GM19372 (cell line): ENCODE data around the gene RAB13.

ENCODE experiments used
- ATAC-seq: cut with Tn5 transposase; IDR thresholded peaks from one replicate; pipeline ENCODE4 v1.9.1; 2021; ENCODE audit warnings: mild to moderate bottlenecking, low read depth, moderate library complexity; ENCODE audit not compliant: unreplicated experiment

The RAB13 gene

DNA sequence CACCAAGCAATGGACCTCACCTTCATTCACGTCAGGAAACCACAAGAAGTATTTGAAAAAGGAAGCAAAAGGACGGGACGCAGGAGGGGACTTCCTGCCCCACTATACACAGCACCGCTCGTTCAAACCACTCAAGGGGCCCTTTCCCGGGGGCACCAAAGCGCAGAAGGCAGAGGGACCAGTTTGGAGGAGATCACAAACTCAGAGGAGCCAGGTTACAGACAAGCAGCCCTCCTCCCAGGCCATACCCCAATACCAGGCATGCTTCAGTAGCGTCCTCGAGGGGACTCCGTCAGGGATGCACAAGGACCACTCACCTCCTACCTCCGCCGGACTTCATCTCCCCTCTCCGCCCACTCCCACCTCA lies 28.4 kb downstream of the RAB13 start:
- peak; percentile 7 for ATAC-seq

DNA sequence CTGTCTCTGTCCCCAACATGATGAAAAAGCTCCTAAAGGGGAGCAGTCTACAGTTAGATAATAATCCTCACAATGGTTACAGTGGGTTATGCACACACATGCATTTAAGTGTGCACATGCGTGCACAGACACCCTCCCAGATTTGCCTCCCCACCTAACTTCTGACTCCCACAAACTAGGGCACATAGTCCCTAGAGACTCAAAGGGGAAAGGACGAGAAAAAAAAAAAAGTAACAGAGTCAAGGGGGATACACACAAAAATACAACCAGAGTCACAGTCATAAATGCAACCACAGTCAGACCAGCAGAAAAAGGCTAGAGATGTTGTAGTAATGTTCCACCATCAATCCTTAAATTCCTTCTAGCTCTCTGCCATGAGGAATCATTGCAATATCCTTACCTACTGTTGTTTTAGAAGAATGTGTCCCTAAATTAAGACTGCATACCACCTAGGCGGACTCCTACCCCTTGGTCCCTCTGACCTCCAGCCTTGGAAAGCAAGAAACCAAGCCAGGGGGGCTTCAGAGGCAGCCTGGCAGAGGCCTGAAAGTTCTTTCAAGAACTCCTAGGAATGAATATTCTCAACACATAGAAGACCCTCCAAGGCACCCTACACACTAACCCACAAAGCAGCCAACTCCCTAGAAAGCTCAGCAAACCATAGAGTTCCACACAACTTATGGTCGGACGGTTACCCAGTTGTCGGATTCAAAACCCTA lies 29.0 kb downstream of the RAB13 start:
- no peak for ATAC-seq

DNA sequence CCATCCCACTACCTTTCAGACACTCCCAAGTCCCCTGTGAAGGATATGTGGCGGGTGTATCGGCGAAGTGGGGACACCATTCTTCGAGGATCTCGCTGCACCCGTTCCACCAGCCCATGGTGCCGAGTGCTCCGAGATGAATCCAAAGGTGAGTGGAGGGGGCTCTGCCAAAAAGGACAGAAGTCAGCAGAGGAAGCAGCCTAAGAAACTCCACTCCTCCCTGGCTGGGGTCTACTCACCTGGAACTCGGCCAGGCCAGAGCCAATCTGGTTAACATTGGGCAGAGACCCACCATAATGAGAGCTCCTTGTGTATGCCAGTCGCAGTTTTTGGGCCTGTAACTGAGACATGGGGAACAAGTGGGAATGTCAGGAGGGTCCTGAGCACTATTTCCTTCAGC lies 31.3 kb downstream of the RAB13 start:
- ATAC-seq: no peak

DNA sequence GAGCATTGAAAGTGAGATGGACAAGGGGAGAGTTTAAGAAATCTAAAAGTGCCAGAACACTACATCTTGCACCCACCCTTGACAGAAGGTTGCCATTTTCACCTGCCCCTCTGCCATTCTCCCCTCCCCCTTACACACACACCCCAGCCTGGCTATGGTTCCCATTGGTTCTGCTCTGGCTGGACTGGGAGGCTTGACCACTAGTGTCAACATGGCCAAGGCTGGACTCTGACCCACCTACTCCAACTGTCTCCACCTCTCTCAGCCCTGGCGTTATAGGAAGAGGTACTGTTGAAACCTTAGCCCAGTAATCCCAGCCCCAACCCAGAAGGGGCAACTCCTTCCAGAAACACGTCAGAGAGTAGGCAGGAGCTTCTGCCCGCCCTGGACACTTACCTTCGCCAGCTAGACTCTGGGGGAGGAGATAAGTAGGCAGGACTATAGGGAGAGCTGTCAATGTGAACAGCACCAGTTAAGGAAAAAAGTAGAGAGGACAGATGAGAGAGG lies 32.2 kb downstream of the RAB13 start:
- no peak for ATAC-seq

DNA sequence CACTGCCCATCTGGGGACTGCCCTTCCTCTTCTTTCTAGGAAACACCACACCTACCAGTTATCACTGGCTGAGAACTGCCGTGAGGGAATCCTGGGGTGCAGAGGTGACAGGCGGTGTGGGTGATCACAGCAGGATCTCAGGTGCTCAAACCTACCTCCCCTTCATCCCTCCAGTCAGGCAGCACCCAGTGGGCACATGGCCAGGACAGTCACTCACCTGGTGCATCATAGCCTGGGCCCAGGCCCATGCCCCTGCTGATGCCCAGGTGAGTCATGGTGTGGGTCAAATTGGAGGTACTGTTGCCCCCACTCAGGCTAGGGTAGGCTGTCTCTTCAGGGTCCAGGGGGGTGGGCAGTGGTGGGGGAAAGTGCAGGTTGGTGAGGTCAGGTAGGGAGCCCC lies 34.3 kb downstream of the RAB13 start:
- ATAC-seq: no peak

DNA sequence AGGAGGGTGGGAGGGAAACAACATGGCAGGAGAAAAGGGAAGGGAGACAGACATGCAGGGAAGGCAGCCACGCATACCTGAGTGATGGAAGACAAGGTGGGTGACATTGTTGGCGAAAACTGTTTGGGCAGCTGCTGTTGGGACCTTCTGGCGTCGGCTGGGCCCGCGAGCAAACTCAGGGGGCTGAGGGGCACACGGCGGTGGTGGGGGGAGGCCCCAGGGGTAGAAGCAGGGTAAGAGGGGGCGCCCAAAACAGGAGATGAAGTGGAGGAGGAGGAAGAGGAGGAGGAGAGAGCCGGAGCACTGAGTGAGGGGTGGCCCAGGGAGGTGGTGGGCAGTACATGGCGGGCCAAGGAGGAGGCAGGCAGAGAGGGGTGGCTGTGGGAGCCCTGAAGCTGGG lies 35.0 kb downstream of the RAB13 start:
- no peak for ATAC-seq

DNA sequence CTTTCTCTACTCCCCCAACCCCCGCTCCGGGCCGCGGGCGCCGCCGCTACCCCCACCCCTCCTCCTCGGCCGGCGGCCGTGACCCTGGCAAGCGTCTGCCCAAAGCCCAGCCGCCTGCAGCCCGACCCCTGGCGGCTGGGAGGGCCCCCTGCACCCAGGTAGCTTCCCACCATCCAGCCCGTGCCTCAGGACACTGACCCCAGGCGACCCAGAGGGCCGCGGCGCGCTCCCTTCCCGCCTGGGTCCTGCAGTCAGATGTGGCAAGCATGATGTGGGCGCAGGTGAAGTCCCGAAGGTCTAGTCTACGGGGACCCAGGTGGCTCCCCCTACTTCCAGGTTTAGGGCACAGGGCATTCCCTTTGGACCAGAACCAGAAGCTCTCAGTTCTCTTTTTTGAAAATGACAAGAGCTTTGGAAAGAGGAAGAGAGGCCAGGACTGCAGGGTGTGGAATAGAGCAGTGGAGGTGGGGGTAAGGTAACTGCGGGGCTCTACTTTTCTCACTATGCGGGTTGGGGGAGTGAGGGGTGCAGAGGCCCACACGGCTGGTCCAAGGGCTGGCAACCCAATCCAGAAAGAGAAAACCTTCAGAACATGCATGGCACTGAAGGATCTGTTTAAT lies 39.4 kb downstream of the RAB13 start, which contains the start of gene DENND4B:
Gene DENND4B (minus strand): TSS at position 97 of the 620 bp plus-strand sequence. CDS start 2,344 bp downstream, outside the sequence.
- ATAC-seq: peak; percentile 69

DNA sequence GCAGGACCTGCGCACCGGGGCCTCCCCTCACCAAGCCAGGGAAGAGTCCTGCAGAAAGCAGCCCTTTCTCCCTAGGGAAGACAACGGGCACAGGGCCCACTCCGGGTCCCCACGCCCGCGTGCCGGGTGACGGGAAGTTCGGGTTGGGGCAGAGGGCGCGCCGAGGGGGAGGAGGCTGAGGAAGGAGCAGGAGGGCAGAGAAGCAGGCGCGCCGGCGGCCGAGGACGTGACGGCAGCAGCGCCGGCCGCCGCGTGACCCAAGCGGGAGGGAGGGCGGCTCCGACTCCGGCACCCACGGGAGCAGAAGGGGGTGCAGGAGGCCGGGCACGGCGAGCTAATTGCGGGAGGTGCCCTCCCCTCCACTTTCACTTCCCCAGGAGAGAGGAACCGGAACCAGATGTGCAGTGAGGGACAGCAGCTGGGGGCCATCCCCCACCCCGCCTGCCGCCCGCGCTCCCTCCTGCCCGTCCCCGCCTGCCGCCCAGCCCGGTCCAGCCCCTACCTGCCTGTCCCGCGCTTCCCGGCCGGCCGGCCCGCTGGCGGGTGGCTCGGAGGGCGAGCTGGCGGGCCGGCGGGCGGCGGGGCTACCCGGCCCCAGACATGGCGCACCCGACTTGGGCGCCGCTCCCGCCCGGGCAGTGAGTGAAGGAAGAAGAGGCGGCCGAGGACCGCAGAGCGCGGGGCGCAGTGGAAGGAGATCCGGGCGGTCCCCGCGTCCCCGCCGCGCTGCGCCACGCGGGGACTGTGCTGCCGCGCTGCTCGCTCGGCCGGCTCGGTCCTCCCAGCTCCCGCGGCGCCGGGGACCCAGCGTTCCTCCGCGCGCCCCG lies 40.1 kb downstream of the RAB13 start:
- ATAC-seq: peak; percentile 66

DNA sequence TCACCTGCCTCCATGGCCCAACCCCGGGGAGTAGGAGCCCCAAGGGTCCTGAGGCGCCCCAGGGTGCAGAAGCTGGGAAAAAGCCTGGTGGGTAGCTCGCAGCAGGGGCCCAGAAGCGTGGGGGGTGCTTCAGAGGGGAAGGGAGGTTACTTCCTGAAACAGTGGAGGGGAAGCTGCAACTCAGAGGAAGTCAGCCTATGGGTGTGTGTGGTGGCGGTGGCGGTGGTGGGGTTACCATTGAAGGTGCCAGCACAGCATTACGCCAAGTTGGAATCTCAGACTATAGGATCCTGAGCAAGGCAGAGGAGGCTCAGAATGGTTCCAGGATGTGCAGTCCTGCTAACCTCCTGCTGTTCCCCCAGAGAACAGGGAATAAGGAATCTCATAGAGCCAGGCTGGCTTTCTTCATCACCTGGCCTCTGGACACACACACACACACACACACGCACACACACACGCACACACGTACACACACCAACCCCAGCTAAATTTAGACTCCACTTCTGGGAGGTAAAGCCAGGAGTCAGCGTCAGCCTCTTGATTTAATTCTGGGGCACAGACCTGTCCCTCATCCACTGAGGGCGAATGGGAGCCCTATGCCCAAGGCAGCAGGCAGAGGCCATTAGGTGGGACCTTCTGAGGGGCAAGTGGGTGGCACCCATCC lies 40.9 kb downstream of the RAB13 start:
- no peak for ATAC-seq

DNA sequence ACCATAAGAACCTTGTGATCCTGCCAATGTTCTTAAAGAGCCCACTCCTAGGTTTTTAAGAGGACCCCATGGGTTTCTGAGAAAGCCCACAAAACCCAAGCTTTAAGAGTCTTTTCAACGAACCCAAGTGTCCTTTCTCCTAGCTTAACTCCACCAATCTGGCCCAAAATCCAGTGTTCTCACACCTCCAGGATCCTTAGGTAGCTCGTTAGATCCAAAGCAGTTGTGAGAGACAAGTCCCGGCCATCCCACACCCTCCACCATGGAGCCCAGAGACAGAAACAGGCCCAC lies 41.4 kb downstream of the RAB13 start:
- ATAC-seq: no peak

DNA sequence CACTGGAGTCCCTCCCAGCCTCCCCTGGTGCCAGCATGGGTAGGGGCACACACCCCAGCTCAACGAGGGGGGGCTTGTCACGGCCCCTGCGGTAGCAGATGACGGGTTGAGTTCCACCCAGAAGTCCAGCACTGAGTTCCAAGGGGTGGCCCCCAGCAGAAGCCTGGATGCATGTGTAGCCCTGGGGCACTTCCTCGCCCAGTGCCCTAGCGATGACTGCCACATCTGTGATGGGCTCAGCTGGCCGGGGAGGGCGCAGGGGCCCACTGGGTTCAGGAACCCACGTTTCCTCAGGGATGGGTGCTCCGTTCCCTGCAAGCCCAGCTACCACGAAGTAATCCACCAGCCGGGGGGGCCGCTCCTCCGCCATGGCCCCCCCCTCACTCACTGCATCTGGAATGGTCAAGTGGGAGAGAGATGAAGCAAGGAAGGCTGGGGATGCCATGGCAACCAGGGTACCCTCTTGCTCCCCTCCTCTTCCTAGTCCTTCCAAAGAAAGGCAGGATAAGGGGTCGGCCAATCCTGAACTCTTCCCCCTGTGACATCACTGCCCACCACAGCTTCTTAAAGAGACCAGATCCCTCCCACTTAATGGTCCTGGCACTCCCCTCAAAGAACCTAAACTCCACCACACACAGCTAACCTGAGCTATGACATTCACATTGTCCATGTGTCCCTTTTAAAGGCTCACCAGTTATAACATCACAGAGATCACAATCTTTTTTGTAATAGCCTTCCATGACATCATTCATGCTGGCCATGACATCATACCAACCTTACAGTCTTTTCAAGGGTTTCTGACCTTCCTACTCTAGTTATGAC lies 41.9 kb downstream of the RAB13 start:
- no peak for ATAC-seq

DNA sequence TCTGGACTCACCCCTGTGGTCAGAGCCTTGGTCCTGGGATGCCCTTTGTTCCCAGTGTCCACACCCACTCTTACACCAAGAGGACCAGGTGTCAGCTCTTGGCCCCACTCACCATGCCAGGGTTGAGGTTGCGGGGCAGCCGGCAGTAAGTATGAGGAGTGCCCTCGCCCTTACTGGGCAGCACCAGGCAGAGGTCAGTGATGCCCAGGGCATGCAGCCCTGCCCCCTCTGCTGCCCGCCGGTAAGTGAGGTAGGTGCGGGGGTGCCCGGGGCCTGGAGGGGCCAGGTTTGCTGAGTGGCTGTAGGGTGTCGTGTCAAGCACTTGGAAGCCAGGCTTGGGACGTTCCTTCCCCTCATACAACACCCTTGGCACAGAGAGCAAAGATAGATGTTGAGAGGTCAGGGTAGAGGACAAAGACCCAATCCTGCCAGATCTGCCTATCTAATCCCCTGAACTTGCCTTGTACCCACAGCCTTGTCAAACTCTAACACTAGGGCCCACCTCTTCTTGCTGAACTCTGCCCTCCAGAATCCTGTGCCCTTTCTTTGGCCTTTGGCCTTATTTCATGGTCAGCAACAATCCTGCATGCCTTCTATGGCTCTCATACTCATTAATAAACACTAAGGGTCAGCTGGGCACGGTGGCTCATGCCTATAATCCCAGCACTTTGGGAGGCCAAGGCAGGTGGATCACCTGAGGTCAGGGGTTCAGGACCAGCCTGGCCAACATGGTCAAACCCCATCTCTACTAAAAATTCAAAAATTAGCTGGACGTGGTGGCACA lies 43.2 kb downstream of the RAB13 start:
- no peak for ATAC-seq

DNA sequence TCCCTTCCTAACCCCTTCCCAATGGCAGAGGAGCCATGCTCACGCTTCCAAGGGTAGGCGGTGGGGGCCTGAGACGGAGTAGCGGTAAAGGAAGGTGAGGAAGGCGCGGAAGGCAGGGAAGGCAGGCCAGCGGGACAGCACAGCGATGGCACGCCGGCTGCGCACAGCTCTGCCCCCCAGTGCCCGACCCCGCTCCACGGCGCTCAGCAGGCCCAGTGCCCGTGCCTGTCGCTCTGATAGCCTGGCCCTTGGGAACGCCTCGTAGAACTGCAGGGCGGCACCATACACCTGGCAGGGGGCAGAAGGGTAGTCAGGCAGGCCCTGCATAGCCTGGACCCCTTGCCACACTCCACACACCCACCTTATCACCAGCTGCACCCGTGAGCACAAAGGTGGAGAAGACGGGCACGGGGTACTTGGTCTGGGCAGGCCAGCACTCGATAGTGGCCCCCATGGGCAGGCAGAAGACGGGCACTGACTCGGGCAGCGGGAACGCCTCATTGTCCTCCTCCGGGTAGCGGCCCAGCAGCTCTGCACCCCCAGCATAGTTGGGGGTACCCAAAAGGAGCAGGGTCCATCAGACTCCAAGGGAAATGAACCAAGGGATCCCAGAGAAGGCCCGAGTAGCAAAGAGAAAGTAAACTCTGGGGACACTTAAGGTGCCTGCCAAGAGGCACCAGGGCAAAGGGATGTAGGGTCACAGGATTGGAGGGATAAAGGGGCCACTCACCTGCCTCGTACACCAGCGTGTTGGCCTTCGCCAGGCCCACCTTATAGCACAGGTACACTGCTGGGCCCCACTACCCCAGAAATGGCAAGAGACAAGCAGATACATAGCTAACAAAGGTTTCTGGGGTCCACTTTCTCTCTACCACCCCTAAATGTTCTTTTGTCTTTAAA lies 44.1 kb downstream of the RAB13 start:
- no peak for ATAC-seq

DNA sequence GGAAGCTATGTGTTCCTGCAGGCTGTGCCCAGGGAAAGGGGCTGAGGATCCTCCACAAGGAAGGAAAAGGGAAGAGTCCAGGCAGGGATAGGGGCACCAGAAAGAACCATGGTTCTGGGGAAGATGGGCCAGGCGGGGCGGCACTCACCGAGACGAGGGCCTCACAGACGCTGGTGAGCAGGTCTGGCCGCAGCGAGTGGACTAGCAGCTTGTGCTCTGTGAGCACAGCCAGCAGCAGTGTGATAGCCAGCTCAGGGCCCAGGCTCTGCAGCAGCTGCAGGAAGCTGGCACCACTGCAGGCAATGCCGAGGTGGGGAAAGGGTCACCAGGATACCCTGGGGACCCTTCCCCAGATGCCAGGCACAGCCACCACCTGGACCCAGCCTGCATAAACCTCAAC lies 45.4 kb downstream of the RAB13 start:
- no peak for ATAC-seq

DNA sequence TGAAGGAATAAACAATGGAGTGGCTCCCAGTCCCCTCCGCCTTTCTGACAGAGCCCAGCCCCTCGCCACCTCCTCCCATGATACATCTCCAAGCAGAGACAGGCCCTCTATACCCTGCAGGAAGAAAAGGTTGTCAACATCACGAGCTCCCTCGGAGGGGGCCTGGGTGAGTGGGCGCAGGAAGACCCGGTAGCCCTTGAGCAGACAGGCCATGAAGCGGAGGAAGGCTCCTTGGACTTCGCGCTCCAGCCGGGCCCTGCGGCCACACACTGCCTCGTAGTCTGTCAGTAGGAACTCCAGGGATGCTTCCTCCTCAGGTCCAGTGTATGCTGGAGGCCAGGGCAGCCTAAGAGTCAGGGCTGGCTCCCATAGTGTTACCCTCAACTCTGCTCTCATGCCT lies 46.7 kb downstream of the RAB13 start:
- no peak for ATAC-seq

DNA sequence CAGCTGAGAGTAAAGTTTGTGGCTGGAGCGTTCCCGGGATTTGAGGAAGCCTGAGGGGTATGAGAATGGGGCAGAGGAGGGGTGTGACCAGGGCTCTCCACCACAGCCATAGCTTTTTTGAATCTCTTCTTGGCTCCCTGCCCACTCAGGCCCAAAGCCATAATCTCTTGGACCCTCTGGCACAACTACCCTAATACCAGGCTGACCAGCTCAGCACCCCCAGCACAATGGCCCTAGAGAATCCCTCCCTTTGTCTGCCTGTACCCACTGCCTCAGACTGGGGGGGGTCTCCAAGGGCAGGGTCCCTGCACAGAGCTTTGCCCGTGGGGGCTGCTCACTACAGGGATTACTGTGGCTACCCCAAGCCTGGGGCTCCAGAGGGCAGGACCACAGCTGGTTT lies 47.1 kb downstream of the RAB13 start:
- no peak for ATAC-seq

DNA sequence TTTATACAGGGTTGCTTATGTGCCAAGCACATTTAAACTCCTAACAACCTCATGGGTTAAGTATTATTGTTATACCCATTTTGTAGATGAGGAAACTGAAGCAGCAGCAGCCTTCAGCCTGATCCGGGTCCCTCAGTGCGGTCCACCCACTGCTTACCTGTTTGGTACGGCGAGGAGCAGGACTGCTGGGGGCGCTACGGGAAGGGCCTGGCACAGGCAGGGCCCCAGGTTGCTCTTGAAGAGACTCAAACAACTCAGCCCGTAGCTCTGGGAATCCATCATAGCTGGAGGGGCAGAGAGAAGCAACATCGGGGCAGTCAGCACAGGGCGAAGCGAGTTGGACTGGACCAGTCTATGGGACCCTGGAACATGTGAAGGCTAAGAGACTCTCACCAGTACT lies 48.8 kb downstream of the RAB13 start:
- no peak for ATAC-seq

DNA sequence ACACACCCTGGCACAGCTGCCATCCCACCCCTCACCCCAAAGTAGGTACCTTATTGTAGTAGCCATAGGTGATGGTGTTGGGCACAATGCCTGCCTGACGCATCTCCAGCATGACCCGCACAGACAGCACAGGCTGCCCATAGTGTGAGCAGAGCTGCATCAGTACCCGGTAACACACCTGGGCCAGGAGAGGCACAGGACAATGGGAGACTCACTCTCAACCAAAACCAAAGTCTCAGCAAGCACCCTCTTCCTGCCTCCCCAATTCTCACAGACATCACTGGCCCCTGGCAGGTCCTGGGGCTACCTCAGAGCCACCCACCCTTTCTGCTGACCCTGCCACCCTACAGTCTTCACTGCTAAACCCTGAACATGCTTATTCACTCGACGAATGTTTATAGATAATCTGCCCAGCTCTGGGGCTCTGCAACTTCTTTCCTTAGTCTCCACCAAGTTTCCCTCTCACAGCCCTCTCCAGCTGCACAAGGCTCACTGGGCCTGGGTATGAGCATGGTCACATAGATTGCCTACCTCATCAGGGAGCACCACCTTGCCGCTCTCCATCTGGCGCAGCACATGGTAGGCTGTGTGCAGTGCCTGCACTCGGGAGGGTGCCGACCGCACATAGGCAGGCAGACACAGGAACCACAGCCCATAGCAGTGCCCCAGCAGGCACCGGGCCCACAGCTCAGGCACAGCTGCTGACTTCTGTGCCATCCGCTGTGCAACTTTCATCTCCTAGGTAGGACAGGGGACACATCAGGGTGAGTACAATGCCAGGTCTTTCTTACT lies 49.9 kb downstream of the RAB13 start:
- no peak for ATAC-seq
